ENCODE data around the gene CXCL9.

DNA sequence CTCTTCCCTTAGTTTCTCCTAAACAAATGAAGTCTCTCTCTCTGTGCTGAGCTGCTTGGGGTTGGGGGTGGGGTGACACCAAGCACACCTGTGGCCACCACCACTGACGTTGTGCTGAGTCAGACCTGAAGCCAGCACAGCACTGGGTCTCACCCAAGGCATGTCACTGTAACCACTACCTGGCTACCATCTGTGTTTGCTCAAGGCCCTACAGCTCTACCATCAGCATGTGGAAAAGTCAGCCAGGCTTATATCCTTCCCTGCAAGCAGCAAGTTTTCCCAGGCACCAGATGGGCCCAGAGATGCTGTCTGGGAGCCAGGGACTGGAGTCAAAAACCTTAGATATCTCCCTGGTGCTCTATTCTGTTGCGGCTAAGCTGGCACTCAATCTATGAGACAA is 9.1 kb upstream of the CXCL9 start:
- TF ChIP-seq EZH2 (IDR thresholded peaks at IDR 0.05; ENCODE audit: borderline replicate concordance, insufficient read depth, low read depth, low read length, poor library complexity, severe bottlenecking), result no peak
- TF ChIP-seq, protein P1, sequence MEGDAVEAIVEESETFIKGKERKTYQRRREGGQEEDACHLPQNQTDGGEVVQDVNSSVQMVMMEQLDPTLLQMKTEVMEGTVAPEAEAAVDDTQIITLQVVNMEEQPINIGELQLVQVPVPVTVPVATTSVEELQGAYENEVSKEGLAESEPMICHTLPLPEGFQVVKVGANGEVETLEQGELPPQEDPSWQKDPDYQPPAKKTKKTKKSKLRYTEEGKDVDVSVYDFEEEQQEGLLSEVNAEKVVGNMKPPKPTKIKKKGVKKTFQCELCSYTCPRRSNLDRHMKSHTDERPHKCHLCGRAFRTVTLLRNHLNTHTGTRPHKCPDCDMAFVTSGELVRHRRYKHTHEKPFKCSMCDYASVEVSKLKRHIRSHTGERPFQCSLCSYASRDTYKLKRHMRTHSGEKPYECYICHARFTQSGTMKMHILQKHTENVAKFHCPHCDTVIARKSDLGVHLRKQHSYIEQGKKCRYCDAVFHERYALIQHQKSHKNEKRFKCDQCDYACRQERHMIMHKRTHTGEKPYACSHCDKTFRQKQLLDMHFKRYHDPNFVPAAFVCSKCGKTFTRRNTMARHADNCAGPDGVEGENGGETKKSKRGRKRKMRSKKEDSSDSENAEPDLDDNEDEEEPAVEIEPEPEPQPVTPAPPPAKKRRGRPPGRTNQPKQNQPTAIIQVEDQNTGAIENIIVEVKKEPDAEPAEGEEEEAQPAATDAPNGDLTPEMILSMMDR (IDR thresholded peaks at IDR 0.05), result no peak

All from B cell (primary cell).